Testis (tissue), 2 donors: ENCODE data around the gene TFF1.

Experiments
- CTCF ChIP-seq, 3 experiments: fragments of 450-650 bp in 2 of 3; fragments of 200-600 bp in 1 of 3; sonication (generic) in 1 of 3; IDR thresholded peaks; one replicate each; pipeline ENCODE4 v1.5.1; 2016 to 2019; ENCODE audit warnings: antibody characterized with exemption in 3 of 3, mild to moderate bottlenecking in 2 of 3, moderate library complexity in 1 of 3
- POLR2A ChIP-seq: fragments of 450-650 bp; IDR thresholded peaks from one replicate; pipeline ENCODE4 v1.6.1; 2017; ENCODE audit warnings: antibody characterized with exemption, mild to moderate bottlenecking, moderate library complexity

GRCh38 chr21:42409366-42409765 lies 43.0 kb upstream of the TFF1 start:
- TF ChIP-seq POLR2A = no peak
- TF ChIP-seq CTCF (IDR thresholded peaks at IDR 0.05) = no peak
